Duodenal mucosa (tissue), 2 donors: ENCODE measurements around the gene IL15.
"Not testable (repeated sequence)": the region's sequence is repeated elsewhere in the genome, so short reads cannot be mapped to it uniquely, and the experiment has no call there.

Source experiments
- H3K27ac ChIP-seq: one replicate; pipeline ENCODE4 v1.7.0; 2013; ENCODE audit warnings: low read depth, low read length
- H3K27me3 ChIP-seq, 2 donors: one replicate each; pipeline ENCODE4 v1.7.0; 2013; ENCODE audit warnings: low read length in 2 of 2, control low read depth in 1 of 2; ENCODE audit not compliant: insufficient read depth in 2 of 2, control insufficient read depth in 1 of 2
- H3K36me3 ChIP-seq, 2 donors: one replicate each; pipeline ENCODE4 v1.7.0; 2013; ENCODE audit warnings: low read length in 2 of 2, control low read depth in 1 of 2; ENCODE audit not compliant: insufficient read depth in 2 of 2, control insufficient read depth in 1 of 2
- H3K4me1 ChIP-seq, 2 donors: one replicate each; pipeline ENCODE4 v1.7.0; 2013; ENCODE audit warnings: low read length in 2 of 2, control low read depth in 1 of 2; ENCODE audit not compliant: insufficient read depth in 2 of 2, control insufficient read depth in 1 of 2
- H3K4me3 ChIP-seq, 2 donors: one replicate each; pipeline ENCODE4 v1.7.0; 2013; ENCODE audit warnings: low read length in 2 of 2, low read depth in 1 of 2
- H3K9ac ChIP-seq, 2 donors: one replicate each; pipeline ENCODE4 v1.7.0; 2013; ENCODE audit warnings: low read length in 2 of 2, low read depth in 1 of 2
- H3K9me3 ChIP-seq, 2 donors: one replicate each; pipeline ENCODE4 v1.7.0; 2013; ENCODE audit warnings: low read length in 2 of 2, control low read depth in 1 of 2; ENCODE audit not compliant: control insufficient read depth in 1 of 2

IL15 gene

GRCh38 chr4:141636082-141636770 lies at the start of gene IL15:
Gene IL15, plus strand, starts transcription at chr4:141636583. Its CDS starts 82,882 bp downstream, at chr4:141719465.
- H3K4me3 ChIP-seq: peak within 1 kb of the TSS; percentile 94 to 96
- H3K27me3 ChIP-seq: no peaks in the 10 kb centered on the region
- peak within 1 kb of the TSS; percentile 68 for H3K27ac ChIP-seq
- peaks cover 15 to 19% of the 10 kb centered on the region in 2 donors for H3K4me1 ChIP-seq
- H3K9ac ChIP-seq: peak within 1 kb of the TSS; percentile 73 to 77
- no peaks in the 10 kb centered on the region for H3K36me3 ChIP-seq
- H3K9me3 ChIP-seq: no peaks in the 10 kb centered on the region

- no peak overlapping the region for H3K9ac ChIP-seq
- no peak overlapping the region for H3K27ac ChIP-seq
- H3K36me3 ChIP-seq: no peaks in the 10 kb centered on the region
- H3K27me3 ChIP-seq: no peaks in the 10 kb centered on the region
- H3K4me1 ChIP-seq: no peaks in the 10 kb centered on the region
- no peak overlapping the region for H3K4me3 ChIP-seq
- peaks cover 4 to 10% of the 10 kb centered on the region in 2 donors for H3K9me3 ChIP-seq
These were observed 48.5 kb upstream of the IL15 start for GRCh38 chr4:141587897-141588296.

- Histone ChIP-seq H3K4me1 (no peaks in the 10 kb centered on the region), H3K27ac (no peak overlapping the region), H3K27me3 (no peaks in the 10 kb centered on the region), H3K4me3 (no peak overlapping the region), H3K36me3 (no peaks in the 10 kb centered on the region), H3K9ac (no peak overlapping the region), H3K9me3 (peaks cover 0 to 5% of the 10 kb centered on the region in 2 donors)
These were observed 40.9 kb upstream of the IL15 start for GRCh38 chr4:141595531-141595930.

- no peak overlapping the region for H3K4me3 ChIP-seq
- H3K36me3 ChIP-seq: no peaks in the 10 kb centered on the region
These were observed 36.5 kb upstream of the IL15 start for GRCh38 chr4:141599853-141600252.

GRCh38 chr4:141604683-141605082 lies 31.7 kb upstream of the IL15 start:
- H3K4me1 ChIP-seq, H3K27ac ChIP-seq, H3K9ac ChIP-seq, H3K9me3 ChIP-seq, H3K27me3 ChIP-seq, H3K36me3 ChIP-seq, H3K4me3 ChIP-seq: not testable (repeated sequence)

More at GRCh38 chr4:141599853-141600252, 36.5 kb upstream of the IL15 start:
- H3K27ac ChIP-seq: no peak overlapping the region
- H3K9me3 ChIP-seq: no peaks in the 10 kb centered on the region
- no peaks in the 10 kb centered on the region for H3K27me3 ChIP-seq
- H3K9ac ChIP-seq: no peak overlapping the region
- H3K4me1 ChIP-seq: no peaks in the 10 kb centered on the region

GRCh38 chr4:141605425-141605856 lies 30.9 kb upstream of the IL15 start:
- H3K36me3 ChIP-seq: no peaks in the 10 kb centered on the region
- no peaks in the 10 kb centered on the region for H3K27me3 ChIP-seq
- no peaks in the 10 kb centered on the region for H3K9me3 ChIP-seq
- H3K4me1 ChIP-seq: no peaks in the 10 kb centered on the region
- no peak overlapping the region for H3K4me3 ChIP-seq
- H3K9ac ChIP-seq: no peak overlapping the region
- no peak overlapping the region for H3K27ac ChIP-seq

GRCh38 chr4:141609243-141609642 lies 27.1 kb upstream of the IL15 start:
- Histone ChIP-seq H3K9me3 (no peaks in the 10 kb centered on the region), H3K4me3 (no peak overlapping the region), H3K36me3 (no peaks in the 10 kb centered on the region), H3K27me3 (no peaks in the 10 kb centered on the region), H3K9ac (no peak overlapping the region), H3K4me1 (no peaks in the 10 kb centered on the region), H3K27ac (no peak overlapping the region)

GRCh38 chr4:141610365-141610764 lies 26.0 kb upstream of the IL15 start:
- Histone ChIP-seq H3K27me3 (no peaks in the 10 kb centered on the region), H3K36me3 (no peaks in the 10 kb centered on the region), H3K9me3 (no peaks in the 10 kb centered on the region), H3K4me3 (no peak overlapping the region), H3K4me1 (no peaks in the 10 kb centered on the region), H3K27ac (no peak overlapping the region), H3K9ac (no peak overlapping the region)

- Histone ChIP-seq H3K9me3 (no peaks in the 10 kb centered on the region), H3K4me3 (no peak overlapping the region), H3K36me3 (no peaks in the 10 kb centered on the region), H3K4me1 (no peaks in the 10 kb centered on the region), H3K27ac (no peak overlapping the region), H3K9ac (no peak overlapping the region), H3K27me3 (no peaks in the 10 kb centered on the region)
These were observed 21.4 kb upstream of the IL15 start for GRCh38 chr4:141614878-141615586.

GRCh38 chr4:141615587-141615918 lies 20.8 kb upstream of the IL15 start:
- H3K9me3 ChIP-seq, H3K4me1 ChIP-seq, H3K27ac ChIP-seq, H3K36me3 ChIP-seq, H3K27me3 ChIP-seq, H3K9ac ChIP-seq, H3K4me3 ChIP-seq: not testable (repeated sequence)
